Activated naive CD4-positive, alpha-beta T cell treated with anti-CD3 and anti-CD28 coated beads, Interleukin-2, amount 50 U/mL, for 24 hours (primary cell): ENCODE data around the gene ANGPT4.

ENCODE experiments used
- H3K27ac Mint-ChIP-seq: one replicate; pipeline ENCODE4 v1.8.0; 2021; ENCODE audit warnings: mild to moderate bottlenecking, mixed read lengths
- H3K27me3 Mint-ChIP-seq: one replicate; pipeline ENCODE4 v1.8.0; 2021; ENCODE audit warnings: mixed read lengths
- H3K36me3 Mint-ChIP-seq: one replicate; pipeline ENCODE4 v1.8.0; 2021; ENCODE audit warnings: mixed read lengths
- H3K4me1 Mint-ChIP-seq: one replicate; pipeline ENCODE4 v1.8.0; 2021; ENCODE audit warnings: mixed read lengths
- H3K4me3 Mint-ChIP-seq: one replicate; pipeline ENCODE4 v1.8.0; 2021; ENCODE audit warnings: mild to moderate bottlenecking, mixed read lengths
- H3K9me3 Mint-ChIP-seq: one replicate; pipeline ENCODE4 v1.8.0; 2021; ENCODE audit warnings: mixed read lengths

The ANGPT4 gene

DNA sequence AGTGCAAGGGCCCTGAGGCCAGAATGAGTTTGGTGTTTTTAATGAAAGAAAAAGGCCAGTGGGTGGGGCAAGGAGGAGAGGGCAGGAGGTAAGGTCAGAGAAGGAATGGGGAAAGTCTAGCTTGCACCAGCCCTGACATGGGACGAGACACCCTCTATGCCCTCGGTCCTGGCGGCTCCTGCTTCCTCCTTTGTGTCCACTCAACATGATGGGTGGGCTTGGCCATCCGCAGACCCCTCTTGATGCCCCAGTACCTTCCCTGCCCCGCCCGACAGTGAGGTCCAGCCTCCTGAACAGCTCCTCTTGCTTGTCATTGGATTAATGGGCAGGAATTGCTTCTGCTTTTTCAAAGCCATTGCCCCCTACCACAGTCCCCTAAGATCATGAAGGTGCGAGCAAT, 33.6 kb upstream of the ANGPT4 start:
- Mint-ChIP-seq H3K4me1 (no peaks in the 10 kb centered on the region), H3K36me3 (no peaks in the 10 kb centered on the region), H3K27me3 (peaks cover 12% of the 10 kb centered on the region), H3K4me3 (no peak overlapping the region), H3K9me3 (no peaks in the 10 kb centered on the region), H3K27ac (no peak overlapping the region)

DNA sequence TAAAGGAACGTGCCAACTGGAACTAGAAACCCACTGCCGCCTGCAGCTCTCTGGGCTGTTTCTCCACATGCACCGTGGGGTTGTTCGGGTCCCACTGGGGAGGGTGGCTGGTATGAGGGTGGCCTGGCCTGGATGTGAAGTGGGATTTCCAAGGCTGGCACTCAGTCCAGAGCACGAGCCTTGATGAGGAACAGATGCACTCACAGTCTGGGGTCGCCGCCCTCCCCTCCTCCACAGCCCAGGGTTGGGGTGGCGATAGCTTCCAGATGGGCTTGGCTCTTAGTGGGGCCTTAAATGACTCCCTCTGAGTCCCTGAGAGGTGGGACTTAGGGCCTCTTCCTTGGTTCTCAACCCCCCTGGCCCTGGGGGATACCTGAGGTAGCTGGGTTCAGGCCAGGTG, 30.7 kb upstream of the ANGPT4 start:
- no peaks in the 10 kb centered on the region for H3K36me3 Mint-ChIP-seq
- H3K4me1 Mint-ChIP-seq = no peaks in the 10 kb centered on the region
- H3K27me3 Mint-ChIP-seq = peaks cover 9% of the 10 kb centered on the region
- no peak overlapping the region for H3K27ac Mint-ChIP-seq
- no peaks in the 10 kb centered on the region for H3K9me3 Mint-ChIP-seq
- no peak overlapping the region for H3K4me3 Mint-ChIP-seq

DNA sequence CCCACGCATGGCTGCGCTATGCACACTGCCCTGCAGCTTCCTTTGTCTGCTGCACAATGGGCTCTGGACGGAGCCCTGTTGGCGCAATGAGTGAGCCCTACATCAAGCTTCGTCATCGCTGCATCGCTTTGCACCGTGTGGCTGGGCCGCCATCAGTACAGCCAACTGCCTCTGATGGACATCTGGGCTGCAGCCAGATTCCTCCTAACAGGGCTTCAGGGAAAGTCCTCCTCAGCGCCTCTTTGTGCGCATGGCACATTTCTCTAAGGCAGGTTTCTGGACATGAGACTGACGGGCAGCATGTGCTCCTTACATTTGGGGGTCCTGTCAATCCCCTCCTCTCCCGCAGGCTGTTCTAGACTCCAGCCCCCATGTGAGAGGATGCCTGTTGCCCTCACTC, 29.7 kb upstream of the ANGPT4 start:
- Mint-ChIP-seq H3K9me3 (no peaks in the 10 kb centered on the region), H3K4me3 (no peak overlapping the region), H3K36me3 (no peaks in the 10 kb centered on the region), H3K27me3 (peaks cover 9% of the 10 kb centered on the region), H3K4me1 (no peaks in the 10 kb centered on the region), H3K27ac (no peak overlapping the region)

DNA sequence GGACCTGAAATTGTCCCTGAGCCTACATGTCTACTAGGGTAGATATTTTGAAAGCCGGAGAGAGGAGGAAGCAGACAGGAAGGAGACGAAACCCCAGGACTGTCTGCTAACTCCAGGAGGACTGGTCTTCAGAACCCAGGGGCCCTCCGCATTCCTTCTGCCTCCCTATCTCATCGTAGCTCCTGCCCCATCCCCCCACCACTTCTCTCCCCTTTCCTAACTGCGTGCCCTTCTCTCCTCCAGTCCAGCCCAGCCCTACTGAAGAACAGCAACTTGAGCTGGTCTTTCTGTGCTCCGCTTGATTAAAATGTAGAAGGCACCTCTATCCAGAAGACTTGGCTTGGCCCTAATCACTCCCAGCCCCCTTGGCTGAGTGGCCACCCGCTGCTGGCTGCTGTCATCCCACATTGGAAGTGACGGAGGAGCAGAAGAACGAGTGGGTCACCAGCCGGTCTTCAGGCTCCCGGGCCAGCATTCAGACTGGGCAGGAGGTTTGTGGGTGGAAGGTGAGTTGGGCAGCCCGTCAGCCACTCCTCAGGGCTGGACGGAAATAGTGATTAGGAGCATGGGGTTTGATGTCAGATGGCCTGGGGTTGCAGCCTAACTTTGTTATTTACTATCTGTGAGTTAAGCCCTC, 28.8 kb upstream of the ANGPT4 start:
- Mint-ChIP-seq H3K27me3 (peaks cover 9% of the 10 kb centered on the region), H3K27ac (no peak overlapping the region), H3K4me1 (no peaks in the 10 kb centered on the region), H3K9me3 (no peaks in the 10 kb centered on the region), H3K4me3 (no peak overlapping the region), H3K36me3 (no peaks in the 10 kb centered on the region)

DNA sequence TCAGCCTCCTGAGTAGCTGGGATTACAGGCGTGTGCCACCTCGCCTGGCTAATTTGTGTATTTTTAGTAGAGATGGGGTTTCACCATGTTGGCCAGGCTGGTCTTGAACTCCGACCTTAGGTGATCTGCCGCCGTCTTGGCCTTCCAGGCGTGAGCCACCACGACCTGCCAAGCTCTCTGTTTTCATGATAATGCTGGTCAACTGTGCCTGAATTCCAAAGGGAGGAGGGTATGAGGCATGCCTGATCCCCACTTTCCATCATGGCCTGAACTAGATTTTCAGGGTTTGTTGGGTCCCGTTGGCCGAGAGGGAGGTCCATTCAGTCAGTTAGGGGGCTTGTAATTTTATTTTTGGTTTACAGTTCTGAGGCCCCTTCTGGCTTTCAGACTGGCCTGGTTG, 28.0 kb upstream of the ANGPT4 start:
- Mint-ChIP-seq H3K27me3 (peaks cover 9% of the 10 kb centered on the region), H3K27ac (no peak overlapping the region), H3K4me1 (no peaks in the 10 kb centered on the region), H3K4me3 (no peak overlapping the region), H3K36me3 (no peaks in the 10 kb centered on the region), H3K9me3 (no peaks in the 10 kb centered on the region)

DNA sequence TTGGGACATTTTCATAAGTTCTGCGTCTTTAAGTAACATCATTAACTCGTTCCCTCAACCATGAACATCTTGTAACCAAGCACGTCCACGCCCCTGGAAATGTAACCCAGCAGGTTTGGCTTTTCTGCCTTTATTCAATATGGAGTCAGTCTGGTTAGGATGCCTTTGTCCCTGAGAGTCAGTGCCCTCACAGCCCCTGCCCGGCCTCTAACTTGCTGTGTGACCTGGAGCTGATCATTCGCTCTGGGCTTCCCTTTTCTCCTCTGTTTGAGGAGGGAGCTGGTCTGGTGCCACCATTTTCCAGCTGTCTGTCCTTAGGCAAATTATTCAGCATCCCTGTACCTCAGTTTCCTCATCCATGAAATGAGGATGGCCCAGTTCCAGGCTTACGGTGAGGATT, 26.5 kb upstream of the ANGPT4 start:
- H3K9me3 Mint-ChIP-seq = no peaks in the 10 kb centered on the region

DNA sequence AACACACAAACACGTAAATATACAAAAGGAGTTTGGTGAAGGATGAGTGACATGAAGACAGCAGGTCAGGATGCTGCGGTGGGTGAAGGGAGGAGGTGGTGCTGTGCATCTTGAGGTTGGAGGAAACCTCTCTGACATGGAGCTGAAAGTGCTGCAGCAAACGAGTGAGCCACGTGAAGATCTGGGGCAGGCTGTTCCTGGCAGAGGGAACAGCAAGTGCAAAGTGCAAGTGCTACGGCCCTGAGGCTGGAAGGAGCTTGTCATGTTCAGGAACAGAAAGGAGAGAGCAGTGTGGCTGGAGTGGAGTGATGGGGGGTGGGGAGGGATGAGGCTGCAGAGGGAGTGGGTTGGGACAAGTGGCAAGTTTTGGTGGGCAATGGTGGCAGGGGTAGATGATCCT, 24.8 kb upstream of the ANGPT4 start:
- Mint-ChIP-seq H3K4me3 (no peak overlapping the region), H3K36me3 (no peaks in the 10 kb centered on the region), H3K9me3 (no peaks in the 10 kb centered on the region), H3K27ac (no peak overlapping the region), H3K27me3 (no peaks in the 10 kb centered on the region), H3K4me1 (no peaks in the 10 kb centered on the region)

More for the DNA sequence above, 26.5 kb upstream of the ANGPT4 start:
- Mint-ChIP-seq H3K27me3 (peaks cover 4% of the 10 kb centered on the region), H3K4me3 (no peak overlapping the region), H3K36me3 (no peaks in the 10 kb centered on the region), H3K27ac (no peak overlapping the region), H3K4me1 (no peaks in the 10 kb centered on the region)

DNA sequence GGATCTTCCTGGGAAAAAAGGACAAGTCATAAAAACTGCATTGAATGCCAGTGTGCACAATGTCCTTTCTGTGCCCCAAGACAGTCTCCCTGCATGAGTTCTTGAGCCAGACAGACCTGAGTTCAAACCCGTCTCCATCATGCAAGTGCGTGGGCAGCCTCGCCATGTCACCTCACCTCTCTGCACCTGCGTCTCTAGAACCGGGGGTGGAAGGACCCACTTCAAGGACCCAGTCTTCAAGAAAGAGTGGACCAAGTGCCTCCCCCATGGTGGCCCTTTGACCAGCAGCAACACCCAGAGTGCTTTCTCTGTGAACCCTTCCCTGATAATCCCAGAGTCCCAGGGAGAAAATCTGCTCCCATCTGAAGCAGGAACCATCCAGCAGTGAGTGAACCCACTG, 23.5 kb upstream of the ANGPT4 start:
- Mint-ChIP-seq H3K27me3 (no peaks in the 10 kb centered on the region), H3K36me3 (no peaks in the 10 kb centered on the region), H3K4me1 (no peaks in the 10 kb centered on the region), H3K9me3 (no peaks in the 10 kb centered on the region), H3K27ac (no peak overlapping the region), H3K4me3 (no peak overlapping the region)

DNA sequence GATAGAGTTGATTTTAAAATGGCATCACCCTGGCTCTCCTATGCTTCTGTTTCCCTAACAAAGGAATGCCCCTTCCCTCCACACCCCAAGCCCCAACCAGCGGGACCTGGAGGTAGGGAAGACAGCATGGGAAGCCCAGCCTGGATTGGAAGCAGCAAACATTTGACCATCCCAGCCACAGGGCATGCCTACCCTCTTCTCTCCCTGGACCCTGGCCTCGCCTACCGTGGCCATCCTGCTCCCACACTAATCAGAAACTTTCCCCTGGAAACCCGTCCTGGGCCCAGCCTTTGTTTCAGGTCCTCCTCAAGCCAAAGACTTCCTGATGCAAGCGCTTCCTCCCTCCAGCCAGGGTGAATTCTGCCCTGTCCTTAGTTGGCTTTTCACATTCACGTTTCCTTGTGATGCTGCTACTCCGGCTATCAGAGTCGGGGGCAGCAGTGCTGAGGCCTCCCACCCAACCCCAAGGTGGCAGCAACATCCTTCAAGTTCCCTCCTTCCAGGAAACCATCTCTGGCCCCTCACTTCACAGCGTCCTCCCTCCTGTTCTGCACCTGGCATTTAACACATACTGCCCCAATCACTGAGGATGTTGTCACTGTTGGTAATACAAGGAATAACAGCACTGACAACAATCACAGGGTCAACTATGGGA, 18.2 kb upstream of the ANGPT4 start:
- Mint-ChIP-seq H3K4me3 (no peak overlapping the region), H3K9me3 (peaks cover 5% of the 10 kb centered on the region), H3K36me3 (peaks cover 1% of the 10 kb centered on the region), H3K27ac (no peak overlapping the region), H3K27me3 (no peaks in the 10 kb centered on the region), H3K4me1 (no peaks in the 10 kb centered on the region)

DNA sequence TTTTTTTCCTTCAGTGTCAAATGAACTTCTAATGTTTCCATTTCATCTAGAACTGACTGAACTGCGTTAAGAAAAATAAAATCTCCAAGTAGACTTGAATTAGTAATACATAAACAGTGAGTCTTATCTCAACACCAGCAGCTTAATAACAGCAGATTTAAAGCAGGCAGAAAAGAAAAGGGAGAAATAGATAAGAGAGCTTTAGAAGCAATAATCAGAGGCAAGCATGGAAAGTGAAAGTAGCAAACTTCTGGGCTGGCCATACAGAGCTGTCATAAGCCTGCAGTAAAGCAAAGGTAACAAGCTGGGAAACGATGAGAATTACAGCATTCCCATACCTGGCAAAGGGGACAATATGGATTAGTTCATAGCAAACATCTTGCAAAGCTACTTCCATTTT, 16.9 kb upstream of the ANGPT4 start:
- peaks cover 5% of the 10 kb centered on the region for H3K9me3 Mint-ChIP-seq

DNA sequence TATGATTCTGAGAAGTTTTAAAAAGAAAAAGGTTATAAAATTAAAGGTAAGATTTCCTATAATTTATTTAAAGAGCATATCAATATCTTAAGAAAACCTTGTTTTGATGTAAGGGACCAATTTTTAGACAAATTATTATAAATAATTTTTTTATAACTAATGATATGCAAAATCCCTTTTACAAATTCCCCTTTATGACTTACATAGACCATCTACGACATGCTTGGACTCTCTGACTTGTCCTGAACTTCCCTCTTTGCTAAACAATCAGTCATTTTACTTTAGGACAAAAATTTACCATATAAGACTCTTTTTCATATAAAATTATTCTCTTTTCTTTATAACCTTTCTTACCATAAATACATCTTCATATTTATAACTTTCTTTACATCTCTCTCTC, 15.3 kb upstream of the ANGPT4 start:
- Mint-ChIP-seq H3K4me3 (no peak overlapping the region), H3K4me1 (no peaks in the 10 kb centered on the region), H3K36me3 (peaks cover 1% of the 10 kb centered on the region), H3K9me3 (peaks cover 5% of the 10 kb centered on the region), H3K27me3 (peaks cover 4% of the 10 kb centered on the region), H3K27ac (no peak overlapping the region)

More for the DNA sequence above, 16.9 kb upstream of the ANGPT4 start:
- Mint-ChIP-seq H3K27me3 (no peaks in the 10 kb centered on the region), H3K36me3 (peaks cover 1% of the 10 kb centered on the region), H3K27ac (no peak overlapping the region), H3K4me3 (no peak overlapping the region), H3K4me1 (no peaks in the 10 kb centered on the region)

DNA sequence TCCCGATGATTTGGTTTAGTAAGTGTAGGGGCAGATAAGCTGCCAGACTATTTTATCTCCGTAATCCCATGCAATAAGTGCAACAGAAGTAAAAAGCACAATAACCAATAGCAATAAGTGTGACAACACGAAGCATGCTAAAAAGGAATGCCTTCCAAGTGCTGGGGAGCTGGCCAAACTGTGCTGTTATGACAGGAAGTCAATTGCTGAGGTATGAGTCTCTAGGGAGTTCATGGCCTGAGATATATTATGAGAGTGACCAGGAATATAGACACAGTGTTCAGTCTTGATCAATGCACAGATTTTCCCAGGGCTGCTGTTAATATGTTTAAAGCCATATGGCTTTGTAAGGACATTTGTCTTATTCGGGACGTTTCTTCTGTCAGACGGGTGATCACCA, 10.5 kb upstream of the ANGPT4 start:
- peaks cover 1% of the 10 kb centered on the region for H3K36me3 Mint-ChIP-seq
- peaks cover 5% of the 10 kb centered on the region for H3K27me3 Mint-ChIP-seq
- no peaks in the 10 kb centered on the region for H3K4me1 Mint-ChIP-seq
- peaks cover 5% of the 10 kb centered on the region for H3K9me3 Mint-ChIP-seq
- no peak overlapping the region for H3K4me3 Mint-ChIP-seq
- no peak overlapping the region for H3K27ac Mint-ChIP-seq

DNA sequence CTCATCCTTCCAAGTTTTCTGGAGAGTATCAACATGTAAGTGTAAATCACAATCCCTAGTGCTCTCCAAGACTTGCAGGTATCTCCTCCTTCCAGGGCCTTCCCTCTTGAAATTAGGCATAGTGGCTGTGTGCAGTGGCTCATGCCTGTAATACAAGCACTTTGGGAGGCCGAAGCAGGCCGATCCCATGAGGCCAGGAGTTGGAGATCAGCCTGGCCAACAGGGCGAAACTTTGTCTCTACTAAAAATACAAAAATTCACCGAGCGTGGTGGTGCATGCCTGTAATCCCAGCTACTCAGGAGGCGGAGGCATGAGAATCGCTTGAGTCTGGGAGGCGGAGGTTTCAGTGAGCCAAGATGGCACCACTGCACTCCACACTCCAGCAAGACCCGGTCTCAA, 9.4 kb upstream of the ANGPT4 start:
- no peaks in the 10 kb centered on the region for H3K4me1 Mint-ChIP-seq
- H3K27me3 Mint-ChIP-seq = peaks cover 5% of the 10 kb centered on the region
- H3K27ac Mint-ChIP-seq = no peak overlapping the region
- H3K36me3 Mint-ChIP-seq = no peaks in the 10 kb centered on the region
- H3K4me3 Mint-ChIP-seq = no peak overlapping the region
- H3K9me3 Mint-ChIP-seq = no peaks in the 10 kb centered on the region

DNA sequence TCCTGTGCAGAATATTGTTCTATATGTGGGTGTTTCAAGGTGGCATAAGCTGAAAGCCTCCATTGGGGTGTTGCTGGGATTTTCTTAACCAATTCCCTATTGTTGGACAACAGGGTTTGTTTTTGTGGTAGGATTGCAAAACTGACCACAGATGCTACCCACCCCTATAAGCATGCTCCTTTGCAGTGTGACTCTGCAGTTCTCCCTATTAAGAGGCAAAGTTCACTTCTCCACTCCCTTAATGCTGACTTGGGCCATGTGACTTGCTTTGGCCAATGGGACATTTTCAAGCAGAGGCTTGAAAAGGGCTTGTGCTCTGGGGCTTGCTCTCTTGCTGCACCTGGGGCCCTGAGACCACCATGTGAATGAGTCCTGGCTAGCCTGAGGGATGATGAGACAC, 8.5 kb upstream of the ANGPT4 start:
- H3K36me3 Mint-ChIP-seq = no peaks in the 10 kb centered on the region
- H3K4me1 Mint-ChIP-seq = no peaks in the 10 kb centered on the region
- peaks cover 5% of the 10 kb centered on the region for H3K27me3 Mint-ChIP-seq
- H3K27ac Mint-ChIP-seq = no peak overlapping the region
- no peak overlapping the region for H3K4me3 Mint-ChIP-seq
- H3K9me3 Mint-ChIP-seq = no peaks in the 10 kb centered on the region

DNA sequence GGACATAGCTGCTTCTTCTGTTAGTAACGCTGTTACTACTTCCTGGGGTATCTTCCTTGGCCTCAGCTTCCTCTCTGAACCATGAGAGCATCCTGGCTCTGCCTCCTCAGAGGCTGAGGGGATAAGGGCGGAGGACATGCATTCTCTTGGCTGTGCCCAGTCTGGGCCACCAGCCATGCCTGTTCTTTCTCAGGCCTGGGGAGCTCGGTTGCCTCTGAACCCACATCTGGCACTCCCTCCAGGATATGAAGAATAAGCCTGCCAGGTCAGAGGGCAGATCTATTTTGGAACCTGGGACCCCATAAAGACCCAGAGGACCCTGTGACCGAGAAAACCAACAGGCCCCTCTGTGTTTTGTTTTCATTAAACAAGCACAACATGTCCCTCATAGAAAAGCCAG, 6.6 kb upstream of the ANGPT4 start:
- Mint-ChIP-seq H3K36me3 (no peaks in the 10 kb centered on the region), H3K27ac (no peak overlapping the region), H3K9me3 (no peaks in the 10 kb centered on the region), H3K27me3 (peaks cover 5% of the 10 kb centered on the region), H3K4me3 (no peak overlapping the region), H3K4me1 (no peaks in the 10 kb centered on the region)

DNA sequence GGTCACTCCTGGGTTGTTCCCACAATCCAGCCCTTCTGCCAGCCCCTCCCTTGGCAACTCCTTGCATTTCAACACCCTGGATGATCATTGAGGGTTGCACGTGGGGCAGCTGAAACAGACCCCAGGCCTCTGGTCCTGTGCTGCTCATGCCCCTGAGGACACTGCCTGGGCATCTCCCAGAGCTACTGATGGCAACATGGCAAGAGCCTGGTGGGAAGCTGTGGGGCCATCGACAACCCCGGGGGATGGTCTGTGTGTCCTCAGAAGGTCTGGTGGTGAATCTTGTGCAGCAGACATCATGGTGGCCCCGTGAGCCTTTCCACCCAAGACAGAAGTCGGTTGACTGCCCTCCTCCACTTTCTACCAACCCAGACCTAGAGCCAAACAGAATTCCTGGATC, 4.9 kb upstream of the ANGPT4 start:
- Mint-ChIP-seq H3K27ac (no peak overlapping the region), H3K27me3 (peaks cover 1% of the 10 kb centered on the region), H3K36me3 (no peaks in the 10 kb centered on the region), H3K4me1 (no peaks in the 10 kb centered on the region), H3K9me3 (no peaks in the 10 kb centered on the region), H3K4me3 (no peak overlapping the region)

DNA sequence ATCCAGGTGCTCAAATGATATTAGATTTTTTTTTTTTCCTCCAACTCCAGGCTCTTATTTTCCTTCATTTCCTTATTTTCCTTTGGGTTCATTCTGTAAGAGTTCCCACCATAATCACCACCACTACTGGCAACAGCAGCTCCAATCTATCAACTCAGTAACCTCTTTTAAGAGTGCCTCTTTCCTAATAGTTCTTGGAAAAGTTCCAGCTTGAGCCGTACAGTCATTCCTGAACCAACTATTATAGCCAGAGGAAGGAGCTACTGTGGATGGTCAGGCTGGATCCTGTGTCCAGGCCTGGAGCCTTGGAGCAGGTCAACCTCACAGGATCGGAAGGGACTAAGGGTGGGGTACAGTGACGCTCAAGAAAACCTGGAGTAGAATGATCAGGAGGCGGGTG, 4.2 kb upstream of the ANGPT4 start:
- Mint-ChIP-seq H3K4me3 (no peak overlapping the region), H3K9me3 (no peaks in the 10 kb centered on the region), H3K4me1 (no peaks in the 10 kb centered on the region), H3K27ac (no peak overlapping the region), H3K27me3 (no peaks in the 10 kb centered on the region), H3K36me3 (no peaks in the 10 kb centered on the region)
